ENCODE results near the gene BMPR1B. TPM values are rescaled to one million over a fixed set of nuclear protein-coding genes. Genes with fewer than 3 reads are reported as not detected.

Gene BMPR1B
- total and polyA plus RNA-seq, 2 of the 4 experiments (the other 2 are of a cell fraction): 0.24 to 0.90 TPM

GRCh38 chr4:95186666-95187065 lies 428.9 kb downstream of the BMPR1B start:
- ChIA-PET POLR2A (ENCODE audit: unreplicated experiment) (no interaction called here), CTCF (no interaction called here)
- no peaks in the 10 kb centered on the region; the same call in 1 of the 2 replicates for H3K9me1 ChIP-seq (ENCODE audit: insufficient read depth, low read length)
- no peaks in the 10 kb centered on the region for H3K27me3 ChIP-seq (ENCODE audit: control insufficient read depth, insufficient read depth, low read length)
- in situ Hi-C loops (cut with MboI; ENCODE audit: low sequenced_read_pairs): no loop called here
- H3K4me3 ChIP-seq (ENCODE audit: insufficient read depth, low read depth, low read length): no peak overlapping the region
- H3K9me3 ChIP-seq (ENCODE audit: control insufficient read depth, insufficient read depth, low read length): no peaks in the 10 kb centered on the region
- no peak overlapping the region for H4K5ac ChIP-seq (ENCODE audit: low read depth, low read length)
- no peak overlapping the region for H3K18ac ChIP-seq (ENCODE audit: low read depth, low read length)
- ATAC-seq (ENCODE audit: low read depth) (no peak), DNase-seq (no peak)
- no peak overlapping the region for H2AK9ac ChIP-seq (replicated peaks; ENCODE audit: low read depth, low read length, poor library complexity)
- H3K36me3 ChIP-seq (ENCODE audit: control insufficient read depth, insufficient read depth, low read length): no peaks in the 10 kb centered on the region
- no peak overlapping the region for H4K8ac ChIP-seq (ENCODE audit: low read depth in 2 of 2, low read length in 2 of 2)
- TF ChIP-seq MAZ (IDR thresholded peaks at IDR 0.05; ENCODE audit: borderline replicate concordance, low read depth, low read length): no peak
- TF ChIP-seq MAFK (IDR thresholded peaks at IDR 0.05; ENCODE audit: low read depth, low read length): no peak
- TF ChIP-seq USF2 (IDR thresholded peaks at IDR 0.05; ENCODE audit: low read depth, low read length): no peak
- no peak for TF ChIP-seq BHLHE40 (IDR thresholded peaks at IDR 0.05; ENCODE audit: low read depth, low read length)
- no peak for TF ChIP-seq CEBPB (IDR thresholded peaks at IDR 0.05; ENCODE audit: low read depth, low read length)
- no peak for TF ChIP-seq CHD1 (IDR thresholded peaks at IDR 0.05; ENCODE audit: low read depth, low read length)
- no peak for TF ChIP-seq RFX5 (IDR thresholded peaks at IDR 0.05; ENCODE audit: low read depth, low read length)
- TF ChIP-seq RCOR1 (IDR thresholded peaks at IDR 0.05; ENCODE audit: insufficient replicate concordance, low read length): no peak
- TF ChIP-seq FOS (IDR thresholded peaks at IDR 0.05; ENCODE audit: low read depth, low read length): no peak
- no peak for TF ChIP-seq CTCF (conservative IDR thresholded peaks at IDR 0.05; ENCODE audit: low read depth, low read length)
- TF ChIP-seq NFE2L2 (IDR thresholded peaks at IDR 0.05; ENCODE audit: low read depth, low read length): no peak
- no peak for TF ChIP-seq ELK1 (IDR thresholded peaks at IDR 0.05; ENCODE audit: borderline replicate concordance, low read depth, low read length)
- no peak for TF ChIP-seq SMC3 (IDR thresholded peaks at IDR 0.05; ENCODE audit: low read depth, low read length)
- no peak for TF ChIP-seq MXI1 (IDR thresholded peaks at IDR 0.05; ENCODE audit: borderline replicate concordance, low read depth, low read length)
- TF ChIP-seq RAD21 (IDR thresholded peaks at IDR 0.05; ENCODE audit: low read length): no peak
- TF ChIP-seq POLR2A (IDR thresholded peaks at IDR 0.05; ENCODE audit: low read depth, low read length): no peak
- H2BK15ac ChIP-seq (ENCODE audit: low read depth, low read length): no peak overlapping the region
- intact Hi-C loops (cut with micrococcal nuclease): no loop called here
- no peak overlapping the region for H3K23ac ChIP-seq (ENCODE audit: low read depth, low read length)
- no peaks in the 10 kb centered on the region for H3K79me1 ChIP-seq (ENCODE audit: low read depth in 1 of 2, low read length in 2 of 2)
- no peak overlapping the region for H3K56ac ChIP-seq (ENCODE audit: extremely low read depth, insufficient read depth, low read length)
- no peak overlapping the region for H2BK120ac ChIP-seq (ENCODE audit: low read depth, low read length)
- no peaks in the 10 kb centered on the region for H3K4me1 ChIP-seq (ENCODE audit: control insufficient read depth, insufficient read depth, low read length)
- no peak overlapping the region for H3K14ac ChIP-seq (replicated peaks; ENCODE audit: low read depth, low read length)
- no TSS peak for BruUV-seq (replicated peaks)
- H3K9ac ChIP-seq (ENCODE audit: low read depth, low read length): no peak overlapping the region
- no peak overlapping the region for H2AFZ ChIP-seq (replicated peaks; ENCODE audit: low read length, poor library complexity)
- no peak overlapping the region for H4K91ac ChIP-seq (ENCODE audit: insufficient read depth, low read depth, low read length)
- no peak overlapping the region for H3K4ac ChIP-seq (ENCODE audit: low read depth, low read length)
- no peaks in the 10 kb centered on the region for H4K20me1 ChIP-seq (ENCODE audit: insufficient read depth, low read length)
- no peak overlapping the region for H3K4me2 ChIP-seq (ENCODE audit: low read depth, low read length)
- H2BK5ac ChIP-seq (ENCODE audit: low read depth, low read length, poor library complexity, severe bottlenecking): no peak overlapping the region
- H2BK20ac ChIP-seq (ENCODE audit: low read depth, low read length): no peak overlapping the region
- WGBS, 2 experiments (ENCODE audit: extremely low coverage in 2 of 2, insufficient read length in 1 of 2): no CpG with 5 or more reads among the region's 8 CpGs
- no peak overlapping the region for H3K27ac ChIP-seq (ENCODE audit: insufficient read depth, low read length)
- no peak overlapping the region for H2AK5ac ChIP-seq (ENCODE audit: low read depth, low read length)
- dilution Hi-C loops (cut with HindIII; ENCODE audit: low sequenced_read_pairs, unreplicated experiment): no loop called here

All from IMR-90 (cell line).